ENCODE data around the gene SLC49A4.

SLC49A4 gene

GRCh38 chr3:122926322-122926721 is 131.5 kb downstream of the SLC49A4 start:
- DNase-seq (ENCODE audit: extremely low read depth, low read depth): no peak
- TF ChIP-seq, protein P1, sequence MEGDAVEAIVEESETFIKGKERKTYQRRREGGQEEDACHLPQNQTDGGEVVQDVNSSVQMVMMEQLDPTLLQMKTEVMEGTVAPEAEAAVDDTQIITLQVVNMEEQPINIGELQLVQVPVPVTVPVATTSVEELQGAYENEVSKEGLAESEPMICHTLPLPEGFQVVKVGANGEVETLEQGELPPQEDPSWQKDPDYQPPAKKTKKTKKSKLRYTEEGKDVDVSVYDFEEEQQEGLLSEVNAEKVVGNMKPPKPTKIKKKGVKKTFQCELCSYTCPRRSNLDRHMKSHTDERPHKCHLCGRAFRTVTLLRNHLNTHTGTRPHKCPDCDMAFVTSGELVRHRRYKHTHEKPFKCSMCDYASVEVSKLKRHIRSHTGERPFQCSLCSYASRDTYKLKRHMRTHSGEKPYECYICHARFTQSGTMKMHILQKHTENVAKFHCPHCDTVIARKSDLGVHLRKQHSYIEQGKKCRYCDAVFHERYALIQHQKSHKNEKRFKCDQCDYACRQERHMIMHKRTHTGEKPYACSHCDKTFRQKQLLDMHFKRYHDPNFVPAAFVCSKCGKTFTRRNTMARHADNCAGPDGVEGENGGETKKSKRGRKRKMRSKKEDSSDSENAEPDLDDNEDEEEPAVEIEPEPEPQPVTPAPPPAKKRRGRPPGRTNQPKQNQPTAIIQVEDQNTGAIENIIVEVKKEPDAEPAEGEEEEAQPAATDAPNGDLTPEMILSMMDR (IDR thresholded peaks at IDR 0.05; ENCODE audit: low read depth, low read length): no peak

DNA sequence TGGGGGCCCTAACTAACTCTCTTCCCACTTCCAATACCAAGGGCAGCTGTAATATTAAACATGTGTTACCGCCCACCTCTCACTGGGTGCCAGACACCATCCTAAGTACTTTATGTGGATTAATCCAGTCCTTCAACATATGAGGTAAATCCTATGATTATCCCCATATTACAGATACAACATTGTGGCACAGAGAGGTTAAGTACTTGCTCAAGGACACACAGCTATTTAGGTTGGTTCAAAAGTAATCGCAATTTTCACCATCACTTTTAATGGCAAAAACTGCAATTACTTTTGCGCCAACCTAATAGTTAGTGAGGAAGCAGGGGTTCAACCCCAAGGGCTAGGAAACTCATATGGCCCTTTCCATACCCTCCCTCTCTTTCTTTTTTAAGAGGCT is 131.9 kb downstream of the SLC49A4 start:
- no peak for DNase-seq (ENCODE audit: extremely low read depth, low read depth)
- TF ChIP-seq, protein P1 (IDR thresholded peaks at IDR 0.05; ENCODE audit: low read depth, low read length): no peak

DNA sequence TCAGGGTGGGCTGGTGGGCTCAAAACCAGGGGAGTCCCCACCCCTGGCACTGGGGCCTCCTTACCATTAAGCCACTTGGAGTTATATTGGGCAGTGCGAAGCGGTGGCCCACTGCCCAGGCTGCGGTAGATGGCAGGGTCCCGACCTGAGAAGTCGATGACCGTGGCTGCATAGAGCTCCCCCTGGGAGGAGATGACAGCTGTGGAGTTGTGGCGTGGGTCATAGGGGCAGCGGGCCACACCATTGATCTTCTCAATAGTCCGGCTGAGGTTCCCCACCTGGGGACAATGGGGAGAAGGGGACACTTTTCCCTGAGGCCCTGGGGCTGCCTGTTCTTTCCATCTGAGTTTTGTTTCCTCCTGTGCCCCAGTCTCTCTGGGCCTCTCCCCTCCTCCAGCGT is 132.9 kb downstream of the SLC49A4 start:
- TF ChIP-seq, protein P1 (IDR thresholded peaks at IDR 0.05; ENCODE audit: low read depth, low read length): no peak
- no peak for DNase-seq (ENCODE audit: extremely low read depth, low read depth)

- TF ChIP-seq, protein P1 (IDR thresholded peaks at IDR 0.05; ENCODE audit: low read depth, low read length): no peak
- no peak for DNase-seq (ENCODE audit: extremely low read depth, low read depth)
These were observed 133.7 kb downstream of the SLC49A4 start for GRCh38 chr3:122928396-122929187.

DNA sequence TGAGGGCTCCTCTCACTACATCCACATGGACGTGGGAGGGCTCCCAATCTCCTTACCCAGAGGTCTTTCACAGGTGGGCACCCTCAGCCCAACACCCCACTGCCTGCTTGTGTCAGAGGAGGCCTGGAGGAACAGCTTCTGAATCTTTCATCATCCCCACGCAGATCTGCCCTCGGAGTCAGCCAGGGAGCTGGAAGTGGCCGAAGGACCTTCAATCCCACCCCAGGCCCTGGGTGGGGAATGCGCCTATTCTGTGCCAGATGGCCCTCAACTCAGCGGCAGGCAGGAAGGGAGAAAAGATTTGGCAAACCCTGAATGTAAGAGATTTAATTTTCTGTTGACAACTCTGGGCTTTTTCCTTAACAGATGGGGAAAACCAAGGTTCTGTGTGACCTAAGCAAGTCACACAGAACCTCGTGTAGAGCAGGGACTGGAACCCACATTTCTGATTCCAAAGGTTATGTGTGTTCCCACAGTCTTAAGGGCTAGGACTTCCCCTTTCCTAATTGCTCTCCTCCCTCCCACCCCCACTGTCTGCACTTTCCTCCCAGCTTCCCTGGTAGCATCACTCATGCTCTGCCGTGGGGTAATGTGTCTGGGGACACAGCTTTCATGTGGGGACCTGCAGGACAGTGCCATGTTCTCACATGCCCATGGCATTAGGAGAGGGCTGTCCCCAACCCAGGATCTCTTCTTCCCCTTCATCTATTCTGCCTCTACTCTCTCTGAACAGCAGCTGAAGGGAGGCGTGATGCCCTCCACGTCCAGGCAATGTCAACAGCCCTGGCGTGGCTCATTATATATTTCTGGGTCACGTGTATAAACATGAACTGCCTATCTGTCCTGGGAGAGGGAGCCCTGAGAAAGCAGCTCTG is 134.6 kb downstream of the SLC49A4 start:
- TF ChIP-seq, protein P1 (IDR thresholded peaks at IDR 0.05; ENCODE audit: low read depth, low read length): no peak
- no peak for DNase-seq (ENCODE audit: extremely low read depth, low read depth)

GRCh38 chr3:122930063-122930997 is 135.5 kb downstream of the SLC49A4 start:
- TF ChIP-seq, protein P1 (IDR thresholded peaks at IDR 0.05; ENCODE audit: low read depth, low read length): no peak
- no peak for DNase-seq (ENCODE audit: extremely low read depth, low read depth)
